Sigmoid colon (tissue), 7 donors: Measurements from ENCODE around the gene NGF. TPM values are rescaled to one million over a fixed set of nuclear protein-coding genes. Genes with fewer than 3 reads are reported as not detected.

Experiments used
- DNase-seq: peaks from one replicate; pipeline ENCODE4 v3.0.0-alpha.2; 2019
- H3K27ac ChIP-seq, 4 donors: fragments of 200-600 bp; sonication (generic); one replicate each; pipeline ENCODE4 v1.5.1; 2016 to 2019; ENCODE audit warnings: mild to moderate bottlenecking in 1 of 4
- H3K27me3 ChIP-seq, 3 donors: fragments of 200-600 bp; sonication (generic); one replicate each; pipeline ENCODE4 v1.5.1; 2019; ENCODE audit warnings: mild to moderate bottlenecking in 1 of 3
- H3K36me3 ChIP-seq, 4 donors: fragments of 200-600 bp; sonication (generic); one replicate each; pipeline ENCODE4 v1.5.1; 2016 to 2019
- H3K4me1 ChIP-seq, 4 donors: fragments of 200-600 bp; sonication (generic); one replicate each; pipeline ENCODE4 v1.5.1; 2017 to 2019
- H3K4me3 ChIP-seq, 4 donors: fragments of 200-600 bp; sonication (generic); one replicate each; pipeline ENCODE4 v1.5.1; 2017 to 2019; ENCODE audit warnings: mild to moderate bottlenecking in 2 of 4, moderate library complexity in 1 of 4
- H3K9me3 ChIP-seq, 4 donors: fragments of 200-600 bp in 3 of 4; sonication (generic) in 3 of 4; one replicate each; pipeline versions ENCODE4 v1.5.1 to v1.6.1; 2013 to 2019
- EP300 ChIP-seq, 4 donors: sonication (generic); formaldehyde crosslinking; IDR thresholded peaks; one replicate each; pipeline ENCODE4 v1.6.1; 2017; ENCODE audit warnings: antibody characterized with exemption in 4 of 4
- POLR2A ChIP-seq, 2 donors: fragments of 450-650 bp; IDR thresholded peaks; one replicate each; pipeline ENCODE4 v1.6.1; 2016; ENCODE audit warnings: antibody characterized with exemption in 2 of 2, mild to moderate bottlenecking in 2 of 2, moderate library complexity in 2 of 2
- POLR2AphosphoS5 ChIP-seq, 4 donors: sonication (generic); formaldehyde crosslinking; IDR thresholded peaks; one replicate each; pipeline ENCODE4 v1.6.1; 2017; ENCODE audit warnings: antibody characterized with exemption in 4 of 4
- WGBS, 2 donors: extraction: QIAGEN DNeasy Blood & Tissue Kit; methylation state at CpG; one replicate each; pipeline ENCODE4 v1.1.7; 2013; 5-methylcytosine and 5-hydroxymethylcytosine counted together
- intact Hi-C: fragments of 100-400 bp; cut with DNase I; formaldehyde crosslinking; loops from one replicate; pipeline ENCODE4 v1.15.1; 2023
- polyA plus RNA-seq, 3 donors: library from polyadenylated mRNA; stranded (reverse); fragments of 200-250 nt; gene quantifications; one replicate each; pipeline ENCODE4 v1.2.3, GENCODE V29; 2013
- total RNA-seq, 4 donors: library from RNA; depleted of rRNA; stranded (reverse); fragments of >200 nt; gene quantifications; one replicate each; pipeline ENCODE4 v1.1.0, GENCODE V29; 2016
- TF ChIP-seq, protein P1 (sequence below), 4 experiments: fragments of 450-650 bp in 3 of 4; fragments of 200-600 bp in 1 of 4; IDR thresholded peaks; one replicate each; pipeline ENCODE4 v1.5.1; 2016 to 2019; ENCODE audit warnings: antibody characterized with exemption in 4 of 4, mild to moderate bottlenecking in 3 of 4, moderate library complexity in 2 of 4
- donor health status: healthy with polysubstance abuse.
- donor health status: Bipolar disorder and iron deficiency.
- donor health status: healthy.

Gene NGF
- total and polyA plus RNA-seq, 7 donors, result 0.83 to 5.6 (median 3.9) TPM; not detected in 2

DNA sequence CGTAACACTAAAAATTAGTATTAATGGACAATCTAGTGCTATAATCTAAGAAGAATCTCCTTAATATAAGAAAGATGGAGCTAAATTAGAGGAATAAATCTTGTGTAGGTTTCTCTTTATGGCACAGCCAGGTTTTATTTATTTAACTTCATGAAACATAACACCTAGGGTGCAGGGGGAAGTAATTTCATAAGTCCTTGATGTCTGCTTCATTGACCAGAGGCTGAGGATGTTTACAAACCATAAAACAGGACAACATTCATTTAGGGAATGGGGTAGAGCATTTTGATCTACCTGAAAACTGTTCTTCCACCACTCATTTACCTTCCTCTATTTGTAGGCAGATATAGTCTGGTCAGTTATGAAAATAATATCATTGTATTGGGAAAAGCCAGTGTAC lies 95.5 kb downstream of the NGF start:
- intact Hi-C loops, result loop anchor here (10.0 kb wide), 1 partner anchor 88 kb away; no protein-coding TSS in a partner anchor
- WGBS, 2 donors, result 86 to 92% methylated on average over 1 of the region's 1 CpG
- Histone ChIP-seq H3K9me3 (no peaks in the 10 kb centered on the region), H3K27me3 (no peaks in the 10 kb centered on the region), H3K4me3 (no peak overlapping the region), H3K27ac (no peak overlapping the region), H3K36me3 (no peaks in the 10 kb centered on the region), H3K4me1 (peaks cover 0 to 5% (median 2%) of the 10 kb centered on the region in 4 donors)
- no peak for DNase-seq
- no peak for TF ChIP-seq POLR2A (IDR thresholded peaks at IDR 0.05)
- TF ChIP-seq, protein P1, sequence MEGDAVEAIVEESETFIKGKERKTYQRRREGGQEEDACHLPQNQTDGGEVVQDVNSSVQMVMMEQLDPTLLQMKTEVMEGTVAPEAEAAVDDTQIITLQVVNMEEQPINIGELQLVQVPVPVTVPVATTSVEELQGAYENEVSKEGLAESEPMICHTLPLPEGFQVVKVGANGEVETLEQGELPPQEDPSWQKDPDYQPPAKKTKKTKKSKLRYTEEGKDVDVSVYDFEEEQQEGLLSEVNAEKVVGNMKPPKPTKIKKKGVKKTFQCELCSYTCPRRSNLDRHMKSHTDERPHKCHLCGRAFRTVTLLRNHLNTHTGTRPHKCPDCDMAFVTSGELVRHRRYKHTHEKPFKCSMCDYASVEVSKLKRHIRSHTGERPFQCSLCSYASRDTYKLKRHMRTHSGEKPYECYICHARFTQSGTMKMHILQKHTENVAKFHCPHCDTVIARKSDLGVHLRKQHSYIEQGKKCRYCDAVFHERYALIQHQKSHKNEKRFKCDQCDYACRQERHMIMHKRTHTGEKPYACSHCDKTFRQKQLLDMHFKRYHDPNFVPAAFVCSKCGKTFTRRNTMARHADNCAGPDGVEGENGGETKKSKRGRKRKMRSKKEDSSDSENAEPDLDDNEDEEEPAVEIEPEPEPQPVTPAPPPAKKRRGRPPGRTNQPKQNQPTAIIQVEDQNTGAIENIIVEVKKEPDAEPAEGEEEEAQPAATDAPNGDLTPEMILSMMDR (IDR thresholded peaks at IDR 0.05), result no peak
- TF ChIP-seq EP300 (IDR thresholded peaks at IDR 0.05), result no peak
- no peak for TF ChIP-seq POLR2AphosphoS5 (IDR thresholded peaks at IDR 0.05)

DNA sequence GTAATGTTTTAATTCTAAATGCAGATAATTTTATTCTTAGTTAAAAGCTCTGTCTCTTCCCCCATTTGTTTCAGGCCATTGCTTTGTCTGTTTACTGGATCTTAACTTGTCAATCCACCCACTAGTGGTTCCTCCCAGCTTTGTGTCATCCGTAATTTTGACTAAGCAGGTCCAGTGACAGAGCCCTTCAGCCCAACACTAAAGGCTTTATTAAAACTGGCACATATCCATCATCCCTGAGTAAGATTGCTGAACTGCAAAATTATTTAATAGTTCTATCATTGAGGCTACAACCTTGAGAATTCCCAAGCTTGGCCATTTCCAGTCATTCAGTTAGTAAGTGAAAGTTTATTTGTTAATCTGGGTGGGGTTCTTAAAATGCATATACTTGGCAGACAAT lies 96.7 kb downstream of the NGF start:
- Histone ChIP-seq H3K9me3 (no peaks in the 10 kb centered on the region), H3K4me3 (no peak overlapping the region), H3K36me3 (no peaks in the 10 kb centered on the region), H3K27me3 (no peaks in the 10 kb centered on the region), H3K27ac (no peak overlapping the region), H3K4me1 (peaks cover 0 to 5% (median 2%) of the 10 kb centered on the region in 4 donors)
- DNase-seq, result no peak
- 93 to 94% methylated on average over 1 of the region's 1 CpG for WGBS, 2 donors
- intact Hi-C loops, result loop anchor here (10.0 kb wide), 1 partner anchor 87 kb away; no protein-coding TSS in a partner anchor
- TF ChIP-seq, protein P1 (IDR thresholded peaks at IDR 0.05), result no peak
- TF ChIP-seq EP300 (IDR thresholded peaks at IDR 0.05), result no peak
- TF ChIP-seq POLR2A (IDR thresholded peaks at IDR 0.05), result no peak
- TF ChIP-seq POLR2AphosphoS5 (IDR thresholded peaks at IDR 0.05), result no peak

DNA sequence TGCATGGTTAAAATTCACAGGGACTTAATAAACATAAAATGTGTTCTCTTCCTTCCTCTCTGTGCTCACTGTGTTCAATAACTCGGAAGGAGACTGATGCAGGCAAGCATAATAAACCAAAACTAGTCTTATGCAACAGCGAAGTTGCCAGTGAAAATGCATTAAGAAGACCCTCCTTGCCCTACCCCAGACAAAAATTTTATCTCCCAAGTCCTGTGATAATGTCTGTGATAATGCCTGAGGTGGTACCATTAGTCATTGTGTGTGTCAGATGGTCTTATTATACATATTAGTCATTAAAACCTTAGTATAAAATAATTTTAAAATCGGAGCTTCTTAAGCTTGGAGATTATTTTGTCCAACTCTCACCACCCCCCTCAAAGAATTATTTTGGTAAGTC lies 97.8 kb downstream of the NGF start:
- Histone ChIP-seq H3K9me3 (no peaks in the 10 kb centered on the region), H3K4me3 (no peak overlapping the region), H3K27ac (no peak overlapping the region), H3K27me3 (no peaks in the 10 kb centered on the region), H3K36me3 (no peaks in the 10 kb centered on the region), H3K4me1 (peaks cover 0 to 5% (median 2%) of the 10 kb centered on the region in 4 donors)
- DNase-seq, result no peak
- 74 to 88% methylated on average over 3 of the region's 3 CpGs for WGBS, 2 donors
- no peak for TF ChIP-seq POLR2AphosphoS5 (IDR thresholded peaks at IDR 0.05)
- no peak for TF ChIP-seq EP300 (IDR thresholded peaks at IDR 0.05)
- TF ChIP-seq, protein P1 (IDR thresholded peaks at IDR 0.05), result no peak
- TF ChIP-seq POLR2A (IDR thresholded peaks at IDR 0.05), result no peak
- intact Hi-C loops, result loop anchor here (10.0 kb wide), 1 partner anchor 85 kb away; no protein-coding TSS in a partner anchor

DNA sequence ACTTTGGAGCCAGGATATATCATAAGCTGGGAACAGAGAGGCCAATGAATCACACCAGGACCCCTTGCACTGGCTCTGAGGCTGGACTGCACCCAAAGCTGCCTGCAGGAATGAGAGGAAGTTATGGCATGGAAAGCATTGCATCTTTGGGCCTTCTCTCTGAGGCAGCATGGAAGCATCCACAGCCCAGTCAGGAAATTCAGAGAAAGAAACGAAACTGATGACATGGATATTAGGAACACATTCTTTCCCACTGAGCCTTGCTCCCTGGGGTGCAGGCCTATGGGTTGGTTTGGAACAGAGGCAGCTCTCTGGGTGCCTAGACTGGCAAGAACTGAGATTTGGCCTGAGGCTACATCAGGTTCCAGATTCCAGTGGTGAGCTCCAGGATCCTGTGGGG lies 98.6 kb downstream of the NGF start:
- DNase-seq, result no peak
- Histone ChIP-seq H3K27ac (no peak overlapping the region), H3K9me3 (no peaks in the 10 kb centered on the region), H3K4me3 (no peak overlapping the region), H3K36me3 (no peaks in the 10 kb centered on the region), H3K27me3 (no peaks in the 10 kb centered on the region), H3K4me1 (peaks cover 0 to 5% (median 2%) of the 10 kb centered on the region in 4 donors)
- TF ChIP-seq, protein P1 (IDR thresholded peaks at IDR 0.05), result no peak
- no peak for TF ChIP-seq POLR2A (IDR thresholded peaks at IDR 0.05)
- TF ChIP-seq POLR2AphosphoS5 (IDR thresholded peaks at IDR 0.05), result no peak
- TF ChIP-seq EP300 (IDR thresholded peaks at IDR 0.05), result no peak
- intact Hi-C loops, result no loop called here
- WGBS, 2 donors, result 68 to 94% methylated on average over 1 of the region's 1 CpG

DNA sequence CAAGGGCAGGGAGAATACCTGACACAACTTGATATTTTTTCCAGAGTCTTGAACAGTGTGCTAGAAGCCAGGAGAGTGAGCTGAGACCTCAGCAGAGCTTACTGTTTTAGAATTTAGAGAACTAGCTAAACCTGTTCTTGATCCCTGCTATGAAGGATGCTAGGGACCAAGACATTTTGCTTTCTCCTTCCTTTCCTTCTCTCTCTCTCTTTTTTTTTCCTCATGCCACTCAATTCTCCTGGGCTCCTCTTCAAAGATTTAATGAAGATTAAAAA lies 99.0 kb downstream of the NGF start:
- Histone ChIP-seq H3K9me3 (no peaks in the 10 kb centered on the region), H3K27ac (no peak overlapping the region), H3K4me3 (no peak overlapping the region), H3K36me3 (no peaks in the 10 kb centered on the region), H3K27me3 (no peaks in the 10 kb centered on the region), H3K4me1 (peaks cover 0 to 6% (median 2%) of the 10 kb centered on the region in 4 donors)
- DNase-seq, result no peak
- TF ChIP-seq POLR2AphosphoS5 (IDR thresholded peaks at IDR 0.05) (no peak), EP300 (IDR thresholded peaks at IDR 0.05) (no peak), POLR2A (IDR thresholded peaks at IDR 0.05) (no peak)
- TF ChIP-seq, protein P1 (IDR thresholded peaks at IDR 0.05), result no peak
- intact Hi-C loops, result no loop called here
